SK-N-SH (cell line): Measurements from ENCODE around the gene AGAP9.

Experiments used
- ELF1 ChIP-seq: IDR thresholded peaks from 2 replicates; pipeline ENCODE4 v1.4.0; 2012
- EZH2phosphoT487 ChIP-seq: fragments of 200-600 bp; sonication (generic); IDR thresholded peaks from 2 replicates; pipeline ENCODE4 v1.6.1; 2017; ENCODE audit warnings: low read depth, mixed run types, mild to moderate bottlenecking, antibody characterized with exemption, moderate library complexity, borderline replicate concordance
- FOXJ3 ChIP-seq: sonication (generic); formaldehyde crosslinking; IDR thresholded peaks from 2 replicates; pipeline ENCODE4 v1.5.1; 2020; ENCODE audit warnings: mild to moderate bottlenecking, missing genetic modification reagents
- MXI1 ChIP-seq: IDR thresholded peaks from 2 replicates; pipeline ENCODE4 v1.6.1; 2012; ENCODE audit warnings: mild to moderate bottlenecking, low read depth, low read length, improper control_type of control experiment
- SIN3A ChIP-seq: IDR thresholded peaks from 2 replicates; pipeline ENCODE4 v1.6.1; 2012; ENCODE audit warnings: low read depth, mild to moderate bottlenecking, low read length, moderate library complexity, borderline replicate concordance
- TAF1 ChIP-seq: IDR thresholded peaks from 2 replicates; pipeline ENCODE4 v1.6.1; 2012; ENCODE audit warnings: low read depth, mild to moderate bottlenecking, low read length, moderate library complexity, borderline replicate concordance
- YY1 ChIP-seq: IDR thresholded peaks from 2 replicates; pipeline ENCODE4 v1.4.0; 2012; ENCODE audit warnings: low read depth, mild to moderate bottlenecking
- TF ChIP-seq, protein P1 (sequence below): IDR thresholded peaks from 2 replicates; pipeline ENCODE4 v1.4.0; 2012; ENCODE audit warnings: low read depth, borderline replicate concordance
- TF ChIP-seq, protein P2 (sequence below): IDR thresholded peaks from 2 replicates; pipeline ENCODE4 v1.6.1; 2012; ENCODE audit warnings: mild to moderate bottlenecking, low read depth, low read length, moderate library complexity
- TF ChIP-seq, protein P3 (sequence below): fragments of 200-600 bp; sonication (generic); IDR thresholded peaks from 2 replicates; pipeline ENCODE4 v1.6.1; 2017; ENCODE audit warnings: antibody characterized with exemption, mild to moderate bottlenecking, moderate library complexity

GRCh38 chr10:47457826-47458225 lies 65.6 kb downstream of the AGAP9 start:
- TF ChIP-seq, protein P1, sequence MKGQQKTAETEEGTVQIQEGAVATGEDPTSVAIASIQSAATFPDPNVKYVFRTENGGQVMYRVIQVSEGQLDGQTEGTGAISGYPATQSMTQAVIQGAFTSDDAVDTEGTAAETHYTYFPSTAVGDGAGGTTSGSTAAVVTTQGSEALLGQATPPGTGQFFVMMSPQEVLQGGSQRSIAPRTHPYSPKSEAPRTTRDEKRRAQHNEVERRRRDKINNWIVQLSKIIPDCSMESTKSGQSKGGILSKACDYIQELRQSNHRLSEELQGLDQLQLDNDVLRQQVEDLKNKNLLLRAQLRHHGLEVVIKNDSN: no peak
- TF ChIP-seq ELF1 (no peak), FOXJ3 (CRISPR knock-in tag) (no peak), TAF1 (no peak), YY1 (no peak), SIN3A (no peak), MXI1 (no peak), EZH2phosphoT487 (no peak)
- TF ChIP-seq, protein P2, sequence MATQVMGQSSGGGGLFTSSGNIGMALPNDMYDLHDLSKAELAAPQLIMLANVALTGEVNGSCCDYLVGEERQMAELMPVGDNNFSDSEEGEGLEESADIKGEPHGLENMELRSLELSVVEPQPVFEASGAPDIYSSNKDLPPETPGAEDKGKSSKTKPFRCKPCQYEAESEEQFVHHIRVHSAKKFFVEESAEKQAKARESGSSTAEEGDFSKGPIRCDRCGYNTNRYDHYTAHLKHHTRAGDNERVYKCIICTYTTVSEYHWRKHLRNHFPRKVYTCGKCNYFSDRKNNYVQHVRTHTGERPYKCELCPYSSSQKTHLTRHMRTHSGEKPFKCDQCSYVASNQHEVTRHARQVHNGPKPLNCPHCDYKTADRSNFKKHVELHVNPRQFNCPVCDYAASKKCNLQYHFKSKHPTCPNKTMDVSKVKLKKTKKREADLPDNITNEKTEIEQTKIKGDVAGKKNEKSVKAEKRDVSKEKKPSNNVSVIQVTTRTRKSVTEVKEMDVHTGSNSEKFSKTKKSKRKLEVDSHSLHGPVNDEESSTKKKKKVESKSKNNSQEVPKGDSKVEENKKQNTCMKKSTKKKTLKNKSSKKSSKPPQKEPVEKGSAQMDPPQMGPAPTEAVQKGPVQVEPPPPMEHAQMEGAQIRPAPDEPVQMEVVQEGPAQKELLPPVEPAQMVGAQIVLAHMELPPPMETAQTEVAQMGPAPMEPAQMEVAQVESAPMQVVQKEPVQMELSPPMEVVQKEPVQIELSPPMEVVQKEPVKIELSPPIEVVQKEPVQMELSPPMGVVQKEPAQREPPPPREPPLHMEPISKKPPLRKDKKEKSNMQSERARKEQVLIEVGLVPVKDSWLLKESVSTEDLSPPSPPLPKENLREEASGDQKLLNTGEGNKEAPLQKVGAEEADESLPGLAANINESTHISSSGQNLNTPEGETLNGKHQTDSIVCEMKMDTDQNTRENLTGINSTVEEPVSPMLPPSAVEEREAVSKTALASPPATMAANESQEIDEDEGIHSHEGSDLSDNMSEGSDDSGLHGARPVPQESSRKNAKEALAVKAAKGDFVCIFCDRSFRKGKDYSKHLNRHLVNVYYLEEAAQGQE: no peak
- TF ChIP-seq, protein P3, sequence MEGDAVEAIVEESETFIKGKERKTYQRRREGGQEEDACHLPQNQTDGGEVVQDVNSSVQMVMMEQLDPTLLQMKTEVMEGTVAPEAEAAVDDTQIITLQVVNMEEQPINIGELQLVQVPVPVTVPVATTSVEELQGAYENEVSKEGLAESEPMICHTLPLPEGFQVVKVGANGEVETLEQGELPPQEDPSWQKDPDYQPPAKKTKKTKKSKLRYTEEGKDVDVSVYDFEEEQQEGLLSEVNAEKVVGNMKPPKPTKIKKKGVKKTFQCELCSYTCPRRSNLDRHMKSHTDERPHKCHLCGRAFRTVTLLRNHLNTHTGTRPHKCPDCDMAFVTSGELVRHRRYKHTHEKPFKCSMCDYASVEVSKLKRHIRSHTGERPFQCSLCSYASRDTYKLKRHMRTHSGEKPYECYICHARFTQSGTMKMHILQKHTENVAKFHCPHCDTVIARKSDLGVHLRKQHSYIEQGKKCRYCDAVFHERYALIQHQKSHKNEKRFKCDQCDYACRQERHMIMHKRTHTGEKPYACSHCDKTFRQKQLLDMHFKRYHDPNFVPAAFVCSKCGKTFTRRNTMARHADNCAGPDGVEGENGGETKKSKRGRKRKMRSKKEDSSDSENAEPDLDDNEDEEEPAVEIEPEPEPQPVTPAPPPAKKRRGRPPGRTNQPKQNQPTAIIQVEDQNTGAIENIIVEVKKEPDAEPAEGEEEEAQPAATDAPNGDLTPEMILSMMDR: no peak
